Measurements from ENCODE around the gene CCDC171.

- TF ChIP-seq CTCF (IDR thresholded peaks at IDR 0.05) (no peak), ZFX (IDR thresholded peaks at IDR 0.05; ENCODE audit: borderline replicate concordance) (no peak)
These were observed 413.6 kb downstream of the CCDC171 start for GRCh38 chr9:15966471-15966870.

Measured in 22Rv1 (cell line).